Glomerular visceral epithelial cell (primary cell): ENCODE data around the gene KCNJ15.

Experiments
- DNase-seq: peaks from one replicate; pipeline ENCODE4 v3.0.0-alpha.2; 2016; ENCODE audit errors: extremely low spot score

The KCNJ15 gene

GRCh38 chr21:38355992-38356781 lies 99.4 kb downstream of the KCNJ15 start:
- DNase-seq, result peak; percentile 82
